Progenitor cell of endocrine pancreas (in vitro differentiated cells): Measurements from ENCODE around the gene DENND5B. TPM values are rescaled to one million over a fixed set of nuclear protein-coding genes. Genes with fewer than 3 reads are reported as not detected.

Source experiments
- DNase-seq: peaks from one replicate; pipeline ENCODE4 v3.0.0; 2021; ENCODE audit warnings: low spot score; ENCODE audit not compliant: unreplicated experiment
- H3K27ac Mint-ChIP-seq: 2 replicates; pipeline ENCODE4 v1.8.0; 2021; ENCODE audit warnings: mild to moderate bottlenecking, moderate library complexity, mixed read lengths
- H3K27me3 Mint-ChIP-seq: 2 replicates; pipeline ENCODE4 v1.8.0; 2021; ENCODE audit warnings: mixed read lengths
- H3K36me3 Mint-ChIP-seq: 2 replicates; pipeline ENCODE4 v1.8.0; 2022; ENCODE audit warnings: mixed read lengths; ENCODE audit not compliant: insufficient read depth
- H3K4me1 Mint-ChIP-seq: 2 replicates; pipeline ENCODE4 v1.8.0; 2021; ENCODE audit warnings: low read depth, mixed read lengths
- H3K4me3 Mint-ChIP-seq: 2 replicates; pipeline ENCODE4 v1.8.0; 2021; ENCODE audit warnings: low read depth, mild to moderate bottlenecking, moderate library complexity, mixed read lengths
- H3K9me3 Mint-ChIP-seq: 2 replicates; pipeline ENCODE4 v1.8.0; 2021; ENCODE audit warnings: low read depth, mixed read lengths
- CTCF ChIP-seq: fragments of 200-600 bp; sonication (generic); IDR thresholded peaks from one replicate; pipeline ENCODE4 v1.5.0; 2021; ENCODE audit warnings: antibody characterized with exemption, mild to moderate bottlenecking; ENCODE audit not compliant: unreplicated experiment
- total RNA-seq: library from RNA; stranded (reverse); gene quantifications from 2 replicates; pipeline ENCODE4 v1.2.1, GENCODE V29; 2021

The DENND5B gene
- total RNA-seq, 1 donor from 2014 or later: 35.0 TPM

GRCh38 chr12:31431721-31432240 is 159.2 kb downstream of the DENND5B start:
- DNase-seq: no peak
- Mint-ChIP-seq H3K27me3 (no peaks in the 10 kb centered on the region), H3K9me3 (no peaks in the 10 kb centered on the region), H3K4me1 (no peaks in the 10 kb centered on the region), H3K27ac (no peak overlapping the region), H3K36me3 (peaks cover under 1% of the 10 kb centered on the region), H3K4me3 (no peak overlapping the region)
- TF ChIP-seq CTCF: no peak

GRCh38 chr12:31423405-31423804 is 167.5 kb downstream of the DENND5B start:
- no peaks in the 10 kb centered on the region for H3K27me3 Mint-ChIP-seq
- H3K9me3 Mint-ChIP-seq: no peaks in the 10 kb centered on the region
- no peak for TF ChIP-seq CTCF
- no peak overlapping the region for H3K4me3 Mint-ChIP-seq
- H3K36me3 Mint-ChIP-seq: peaks cover 16% of the 10 kb centered on the region
- H3K27ac Mint-ChIP-seq: no peak overlapping the region
- DNase-seq: no peak
- H3K4me1 Mint-ChIP-seq: no peaks in the 10 kb centered on the region

- TF ChIP-seq CTCF: no peak
- H3K4me3 Mint-ChIP-seq: no peak overlapping the region
- no peaks in the 10 kb centered on the region for H3K9me3 Mint-ChIP-seq
- no peak overlapping the region for H3K27ac Mint-ChIP-seq
- no peaks in the 10 kb centered on the region for H3K27me3 Mint-ChIP-seq
- H3K4me1 Mint-ChIP-seq: no peaks in the 10 kb centered on the region
- DNase-seq: no peak
- peaks cover 27% of the 10 kb centered on the region for H3K36me3 Mint-ChIP-seq
These were observed 178.6 kb downstream of the DENND5B start for GRCh38 chr12:31412292-31412801.

GRCh38 chr12:31408763-31409162 is 182.2 kb downstream of the DENND5B start:
- no peak overlapping the region for H3K4me3 Mint-ChIP-seq

GRCh38 chr12:31407562-31407961 is 183.4 kb downstream of the DENND5B start:
- peaks cover 15% of the 10 kb centered on the region for H3K36me3 Mint-ChIP-seq
- H3K27me3 Mint-ChIP-seq: no peaks in the 10 kb centered on the region
- H3K27ac Mint-ChIP-seq: peak overlapping the region; percentile 70
- DNase-seq: no peak
- H3K9me3 Mint-ChIP-seq: no peaks in the 10 kb centered on the region
- no peak overlapping the region for H3K4me3 Mint-ChIP-seq
- H3K4me1 Mint-ChIP-seq: peaks cover 2% of the 10 kb centered on the region
- TF ChIP-seq CTCF: no peak

More at GRCh38 chr12:31408763-31409162, 182.2 kb downstream of the DENND5B start:
- no peak for DNase-seq
- no peaks in the 10 kb centered on the region for H3K27me3 Mint-ChIP-seq
- H3K36me3 Mint-ChIP-seq: peaks cover 20% of the 10 kb centered on the region
- no peaks in the 10 kb centered on the region for H3K9me3 Mint-ChIP-seq
- no peak for TF ChIP-seq CTCF
- H3K4me1 Mint-ChIP-seq: no peaks in the 10 kb centered on the region
- no peak overlapping the region for H3K27ac Mint-ChIP-seq
